Naive thymus-derived CD4-positive, alpha-beta T cell (primary cell): ENCODE data around the gene IL6ST. TPM values are rescaled to one million over a fixed set of nuclear protein-coding genes. Genes with fewer than 3 reads are reported as not detected.
"Not testable (repeated sequence)": the region's sequence is repeated elsewhere in the genome, so short reads cannot be mapped to it uniquely, and the experiment has no call there.

Experiments used
- ATAC-seq: fragments of 150-1000 bp; cut with Tn5 transposase; 2 replicates; pipeline ENCODE4 v1.10.0; 2021; ENCODE audit warnings: mild to moderate bottlenecking, moderate library complexity
- CTCF ChIA-PET: fragments of 350-600 bp; sonication (Branson Sonifier 250); formaldehyde crosslinking; loops from one replicate; lab custom pipeline; 2021; ENCODE audit warnings: antibody characterized with exemption; lab: Charles Lee
- POLR2A ChIA-PET: fragments of 350-600 bp; sonication (Branson Sonifier 250); formaldehyde crosslinking; loops from one replicate; lab custom pipeline; 2021; ENCODE audit warnings: antibody characterized with exemption, inconsistent platforms; lab: Charles Lee
- DNase-seq, 9 donors: peaks; one replicate each; pipeline versions ENCODE4 v3.0.0 to v3.0.0-alpha.2; 2020 to 2022; ENCODE audit warnings: mixed read lengths in 1 of 9
- H3K27ac ChIP-seq: one replicate; pipeline ENCODE4 v1.7.0; 2013; ENCODE audit warnings: mild to moderate bottlenecking, low read depth, low read length, moderate library complexity
- H3K27me3 ChIP-seq, 2 donors: one replicate each; pipeline ENCODE4 v1.7.0; 2013; ENCODE audit warnings: low read length in 2 of 2, mild to moderate bottlenecking in 2 of 2, moderate library complexity in 2 of 2; ENCODE audit not compliant: control insufficient read depth in 2 of 2, insufficient read depth in 2 of 2
- H3K36me3 ChIP-seq, 3 experiments: 1 replicate in 2 of 3; 2 replicates in 1 of 3; pipeline ENCODE4 v1.7.0; 2013; ENCODE audit warnings: low read length in 3 of 3, mild to moderate bottlenecking in 3 of 3, moderate library complexity in 1 of 3; ENCODE audit not compliant: insufficient read depth in 3 of 3, control insufficient read depth in 2 of 3
- H3K4me1 ChIP-seq, 2 donors: one replicate each; pipeline ENCODE4 v1.7.0; 2013; ENCODE audit warnings: low read length in 2 of 2, mild to moderate bottlenecking in 2 of 2, moderate library complexity in 1 of 2; ENCODE audit not compliant: control insufficient read depth in 2 of 2, insufficient read depth in 2 of 2
- H3K4me3 ChIP-seq: 2 replicates; pipeline ENCODE4 v1.7.0; 2013; ENCODE audit warnings: mild to moderate bottlenecking, low read length
- H3K9me3 ChIP-seq, 3 experiments: 1 replicate in 2 of 3; 2 replicates in 1 of 3; pipeline ENCODE4 v1.7.0; 2013; ENCODE audit warnings: low read length in 3 of 3; ENCODE audit not compliant: control insufficient read depth in 2 of 3
- H3K27ac Mint-ChIP-seq, 9 donors: one replicate each; pipeline ENCODE4 v1.8.0; 2020 to 2022; ENCODE audit warnings: mixed read lengths in 9 of 9, mild to moderate bottlenecking in 8 of 9, moderate library complexity in 5 of 9, inconsistent platforms in 2 of 9
- H3K27me3 Mint-ChIP-seq, 5 donors: one replicate each; pipeline ENCODE4 v1.8.0; 2021 to 2022; ENCODE audit warnings: mixed read lengths in 5 of 5, mild to moderate bottlenecking in 1 of 5
- H3K36me3 Mint-ChIP-seq, 5 donors: one replicate each; pipeline ENCODE4 v1.8.0; 2020 to 2022; ENCODE audit warnings: mixed read lengths in 5 of 5, mild to moderate bottlenecking in 3 of 5, inconsistent platforms in 1 of 5
- H3K4me1 Mint-ChIP-seq, 7 donors: one replicate each; pipeline ENCODE4 v1.8.0; 2020 to 2022; ENCODE audit warnings: mixed read lengths in 7 of 7, mild to moderate bottlenecking in 3 of 7, inconsistent platforms in 1 of 7
- H3K4me3 Mint-ChIP-seq, 10 donors: one replicate each; pipeline ENCODE4 v1.8.0; 2020 to 2022; ENCODE audit warnings: mild to moderate bottlenecking in 10 of 10, mixed read lengths in 10 of 10, moderate library complexity in 6 of 10, inconsistent platforms in 2 of 10
- H3K9me3 Mint-ChIP-seq, 11 donors: one replicate each; pipeline ENCODE4 v1.8.0; 2020 to 2022; ENCODE audit warnings: mixed read lengths in 11 of 11, mild to moderate bottlenecking in 4 of 11, inconsistent platforms in 1 of 11, moderate library complexity in 1 of 11
- intact Hi-C, 2 donors: fragments of 100-400 bp; cut with micrococcal nuclease; formaldehyde crosslinking; loops; one replicate each; pipeline ENCODE4 v1.15.1; 2023
- polyA plus RNA-seq, 2 donors: library from polyadenylated mRNA; unstranded; fragments of 300-500 nt; fragmentation: Illumina TruSeq; gene quantifications; one replicate each; pipeline ENCODE4 v1.2.3, GENCODE V29; 2021
- total RNA-seq, 6 experiments: library from RNA in 5 of 6; stranded (reverse) in 5 of 6; gene quantifications; 1 replicate in 5 of 6; 2 replicates in 1 of 6; pipeline ENCODE4 v1.2.3 and lab custom pipeline; 2021 to 2026

IL6ST gene
- 100 to 1,000 TPM; 101 to 372 (median 346) TPM for total RNA-seq
- 100 to 1,000 TPM; 130 to 148 TPM for polyA plus RNA-seq
- 921 reads per million, percentile 99 among the genes with 10 or more reads in this experiment for total RNA-seq (lab: John Stamatoyannopoulos, UW)

DNA sequence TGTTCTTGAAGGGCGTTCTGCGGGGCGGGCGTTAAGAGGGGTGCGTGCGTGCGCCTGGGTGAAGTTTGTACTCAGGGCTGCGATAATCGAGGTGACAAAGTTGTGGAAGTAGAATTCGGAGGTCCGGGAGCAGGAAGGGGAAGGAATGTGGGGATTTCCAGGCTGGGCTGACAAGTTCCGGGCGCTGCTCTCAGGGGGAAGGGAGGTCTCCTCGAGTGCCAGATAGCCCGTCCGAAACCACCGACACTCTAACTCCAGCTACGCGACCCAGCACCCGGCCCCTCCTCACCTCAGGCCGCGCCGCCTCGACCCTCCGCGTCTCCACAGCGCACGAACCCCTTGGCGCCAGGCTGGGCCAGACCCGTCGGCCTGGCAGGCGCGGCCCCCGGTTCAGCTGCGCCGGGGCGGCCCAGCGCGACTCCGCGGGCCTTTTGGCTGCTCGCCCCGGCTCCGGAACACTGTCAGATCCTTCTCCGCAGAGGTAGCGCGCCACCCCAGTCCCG is at the start of gene IL6ST:
TSS of gene IL6ST (minus strand) at position 469 of the 503 bp plus-strand sequence. CDS start 18,685 bp downstream, outside the sequence.
- Histone ChIP-seq H3K9me3 (no peaks in the 10 kb centered on the region), H3K4me1 (peaks cover 10 to 12% of the 10 kb centered on the region in 2 donors), H3K36me3 (peaks cover 0 to 8% (median 0%) of the 10 kb centered on the region in 3 experiments), H3K27me3 (no peaks in the 10 kb centered on the region), H3K4me3 (peak within 1 kb of the TSS; percentile 94), H3K27ac (peak within 1 kb of the TSS; percentile 99)
- ATAC-seq = peak; percentile 20
- DNase-seq = peak in 4 of 9 donors; percentile 58 to 66 (median 62)
- CTCF ChIA-PET = interaction anchor here (0.6 to 1.6 kb wide), 6 partner anchors 16 to 132 kb away, joined by 3 to 6 read pairs (median 3); no protein-coding TSS in a partner anchor
- peaks cover 30 to 61% (median 52%) of the 10 kb centered on the region in 7 donors for H3K4me1 Mint-ChIP-seq
- H3K4me3 Mint-ChIP-seq = peak within 1 kb of the TSS; percentile 88 to 99 (median 96)
- POLR2A ChIA-PET = interaction anchor here (0.7 to 9.0 kb wide), 42 partner anchors 8 to 206 kb away, joined by 3 to 97 read pairs (median 6); no protein-coding TSS in a partner anchor
- H3K27ac Mint-ChIP-seq = peak within 1 kb of the TSS; percentile 95 to 100 (median 98)
- peaks cover 15 to 32% (median 24%) of the 10 kb centered on the region in 5 donors for H3K36me3 Mint-ChIP-seq
- intact Hi-C loops = loop anchor here (1.0 to 5.0 kb wide), 7 partner anchors 57 to 1178 kb away; partner anchors contain the start of gene MAP3K1 (in 2 of the 2)
- peaks cover 0 to 5% (median 0%) of the 10 kb centered on the region in 11 donors for H3K9me3 Mint-ChIP-seq
- no peaks in the 10 kb centered on the region for H3K27me3 Mint-ChIP-seq

DNA sequence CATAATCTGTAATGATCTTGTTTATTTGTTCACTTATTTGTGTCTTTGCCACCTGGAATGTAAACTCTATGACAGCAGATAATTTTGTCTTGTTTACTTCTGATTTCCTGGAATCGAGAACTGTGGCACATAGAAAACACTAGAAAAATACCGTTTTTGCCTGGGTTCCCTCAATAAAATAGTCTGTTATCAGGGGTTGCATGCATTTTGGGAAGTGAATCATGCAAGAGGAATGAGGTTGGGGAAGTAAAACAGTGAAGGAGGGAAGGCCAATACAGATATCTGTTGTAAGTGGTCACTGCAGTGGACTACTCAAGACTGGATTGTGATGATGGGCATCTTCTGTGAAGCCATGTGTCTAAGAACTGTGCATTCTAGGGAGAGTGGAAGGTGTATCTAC is 45.2 kb upstream of the IL6ST start:
- H3K9me3 Mint-ChIP-seq = peaks cover 0 to 8% (median 0%) of the 10 kb centered on the region in 11 donors
- ATAC-seq = peak; percentile 36
- no peaks in the 10 kb centered on the region for H3K36me3 ChIP-seq
- peaks cover 0 to 24% (median 0%) of the 10 kb centered on the region in 5 donors for H3K27me3 Mint-ChIP-seq
- peak overlapping the region in 1 of 10 donors; percentile 22 for H3K4me3 Mint-ChIP-seq
- H3K4me1 Mint-ChIP-seq = peaks cover 19 to 55% (median 45%) of the 10 kb centered on the region in 7 donors
- H3K4me3 ChIP-seq = no peak overlapping the region
- no peaks in the 10 kb centered on the region for H3K27me3 ChIP-seq
- ChIA-PET CTCF (interaction anchor here (0.6 to 0.7 kb wide), 2 partner anchors 62 to 162 kb away, joined by 3 read pairs; no protein-coding TSS in a partner anchor), POLR2A (no interaction called here)
- intact Hi-C loops = no loop called here
- H3K36me3 Mint-ChIP-seq = peaks cover 0 to 12% (median 0%) of the 10 kb centered on the region in 5 donors
- H3K4me1 ChIP-seq = peaks cover 0 to 12% of the 10 kb centered on the region in 2 donors
- peak overlapping the region in 4 of 9 donors; percentile 22 to 33 (median 25) for H3K27ac Mint-ChIP-seq
- no peaks in the 10 kb centered on the region for H3K9me3 ChIP-seq
- H3K27ac ChIP-seq = no peak overlapping the region
- DNase-seq = no peak

DNA sequence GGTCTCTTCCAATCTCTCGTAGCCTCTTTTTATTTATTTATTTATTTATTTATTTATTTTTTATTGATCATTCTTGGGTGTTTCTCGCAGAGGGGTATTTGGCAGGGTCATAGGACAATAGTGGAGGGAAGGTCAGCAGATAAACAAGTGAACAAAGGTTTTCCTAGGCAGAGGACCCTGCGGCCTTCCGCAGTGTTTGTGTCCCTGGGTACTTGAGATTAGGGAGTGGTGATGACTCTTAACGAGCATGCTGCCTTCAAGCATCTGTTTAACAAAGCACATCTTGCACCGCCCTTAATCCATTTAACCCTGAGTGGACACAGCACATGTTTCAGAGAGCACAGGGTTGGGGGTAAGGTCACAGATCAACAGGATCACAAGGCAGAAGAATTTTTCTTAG is 43.4 kb upstream of the IL6ST start:
- H3K4me3 ChIP-seq, CTCF ChIA-PET, H3K36me3 Mint-ChIP-seq, H3K4me1 ChIP-seq, H3K27me3 ChIP-seq, ATAC-seq, H3K9me3 ChIP-seq, H3K27ac ChIP-seq, H3K9me3 Mint-ChIP-seq, H3K36me3 ChIP-seq, intact Hi-C loops, DNase-seq: not testable (repeated sequence)
- Mint-ChIP-seq H3K4me3 (peak overlapping the region in 3 of 10 donors; percentile 19 to 54 (median 49)), H3K27ac (peak overlapping the region in 2 of 9 donors; percentile 28 to 46), H3K4me1 (peaks cover 13 to 37% (median 33%) of the 10 kb centered on the region in 7 donors), H3K27me3 (peaks cover 0 to 23% (median 0%) of the 10 kb centered on the region in 5 donors)
- POLR2A ChIA-PET = interaction anchor here (0.5 to 1.5 kb wide), 4 partner anchors 15 to 246 kb away, joined by 3 to 6 read pairs (median 3); no protein-coding TSS in a partner anchor

DNA sequence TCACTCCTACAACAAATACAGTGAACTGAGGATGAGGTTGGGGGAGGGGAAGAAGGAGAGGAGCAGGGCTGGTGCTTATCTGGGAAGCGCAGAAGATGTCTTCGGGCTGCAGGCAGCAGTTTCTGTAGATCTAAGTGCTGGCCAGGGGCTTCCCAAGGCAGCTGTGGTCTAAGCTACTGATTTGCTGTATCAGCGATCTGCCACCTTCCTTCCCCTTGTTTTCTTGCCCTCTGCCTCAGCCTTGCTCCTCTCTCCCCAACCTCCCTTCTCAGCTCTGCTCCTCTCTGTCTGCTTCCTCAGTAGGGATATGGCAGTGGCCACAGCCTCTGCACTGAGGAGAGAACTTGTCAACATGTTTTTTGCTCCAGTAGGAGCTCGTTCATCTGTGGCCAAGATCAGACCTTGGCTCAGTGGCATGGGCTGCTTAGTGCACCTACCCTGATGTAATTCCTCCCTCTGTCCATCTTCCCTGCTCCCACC is 42.8 kb upstream of the IL6ST start:
- Histone ChIP-seq H3K27me3 (no peaks in the 10 kb centered on the region), H3K9me3 (no peaks in the 10 kb centered on the region), H3K27ac (no peak overlapping the region), H3K4me3 (no peak overlapping the region), H3K4me1 (peaks cover 0 to 7% of the 10 kb centered on the region in 2 donors), H3K36me3 (no peaks in the 10 kb centered on the region)
- ATAC-seq = no peak
- Mint-ChIP-seq H3K9me3 (peaks cover 0 to 8% (median 0%) of the 10 kb centered on the region in 11 donors), H3K27me3 (peaks cover 0 to 18% (median 0%) of the 10 kb centered on the region in 5 donors), H3K4me1 (peaks cover 13 to 31% (median 26%) of the 10 kb centered on the region in 7 donors), H3K4me3 (peak overlapping the region in 8 of 10 donors; percentile 19 to 64 (median 48)), H3K27ac (peak overlapping the region in 4 of 9 donors; percentile 20 to 46 (median 30)), H3K36me3 (peaks cover 0 to 7% (median 0%) of the 10 kb centered on the region in 5 donors)
- intact Hi-C loops = no loop called here
- POLR2A ChIA-PET = interaction anchor here (0.5 to 1.5 kb wide), 4 partner anchors 15 to 246 kb away, joined by 3 to 6 read pairs (median 3); no protein-coding TSS in a partner anchor
- CTCF ChIA-PET = interaction anchor here (0.5 kb wide), 1 partner anchor 60 kb away, joined by 3 read pairs; no protein-coding TSS in a partner anchor
- DNase-seq = no peak

DNA sequence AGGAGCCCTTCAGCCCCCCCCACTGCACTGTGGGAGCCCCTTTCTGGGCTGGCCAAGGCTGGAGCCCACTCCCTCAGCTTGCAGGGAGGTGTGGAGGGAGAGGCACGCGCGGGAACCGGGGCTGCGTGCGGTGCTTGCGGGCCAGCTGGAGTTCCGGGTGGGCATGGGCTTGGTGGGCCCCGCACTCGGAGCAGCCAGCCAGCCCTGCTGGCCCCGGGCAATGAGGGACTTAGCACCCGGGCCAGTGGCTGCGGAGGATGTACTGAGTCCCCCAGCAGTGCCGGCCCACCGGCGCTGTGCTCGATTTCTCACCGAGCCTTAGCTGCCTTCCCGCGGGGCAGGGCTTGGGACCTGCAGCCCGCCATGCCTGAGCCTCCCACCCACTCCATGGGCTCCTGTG is 40.6 kb upstream of the IL6ST start:
- H3K36me3 Mint-ChIP-seq, ATAC-seq, H3K4me1 ChIP-seq, POLR2A ChIA-PET, H3K27ac Mint-ChIP-seq, DNase-seq, H3K4me3 Mint-ChIP-seq, H3K4me3 ChIP-seq, H3K27ac ChIP-seq, H3K9me3 Mint-ChIP-seq, intact Hi-C loops, H3K9me3 ChIP-seq, H3K27me3 ChIP-seq, CTCF ChIA-PET, H3K36me3 ChIP-seq: not testable (repeated sequence)
- Mint-ChIP-seq H3K27me3 (peaks cover 0 to 12% (median 0%) of the 10 kb centered on the region in 5 donors), H3K4me1 (peaks cover 14 to 30% (median 19%) of the 10 kb centered on the region in 7 donors)

DNA sequence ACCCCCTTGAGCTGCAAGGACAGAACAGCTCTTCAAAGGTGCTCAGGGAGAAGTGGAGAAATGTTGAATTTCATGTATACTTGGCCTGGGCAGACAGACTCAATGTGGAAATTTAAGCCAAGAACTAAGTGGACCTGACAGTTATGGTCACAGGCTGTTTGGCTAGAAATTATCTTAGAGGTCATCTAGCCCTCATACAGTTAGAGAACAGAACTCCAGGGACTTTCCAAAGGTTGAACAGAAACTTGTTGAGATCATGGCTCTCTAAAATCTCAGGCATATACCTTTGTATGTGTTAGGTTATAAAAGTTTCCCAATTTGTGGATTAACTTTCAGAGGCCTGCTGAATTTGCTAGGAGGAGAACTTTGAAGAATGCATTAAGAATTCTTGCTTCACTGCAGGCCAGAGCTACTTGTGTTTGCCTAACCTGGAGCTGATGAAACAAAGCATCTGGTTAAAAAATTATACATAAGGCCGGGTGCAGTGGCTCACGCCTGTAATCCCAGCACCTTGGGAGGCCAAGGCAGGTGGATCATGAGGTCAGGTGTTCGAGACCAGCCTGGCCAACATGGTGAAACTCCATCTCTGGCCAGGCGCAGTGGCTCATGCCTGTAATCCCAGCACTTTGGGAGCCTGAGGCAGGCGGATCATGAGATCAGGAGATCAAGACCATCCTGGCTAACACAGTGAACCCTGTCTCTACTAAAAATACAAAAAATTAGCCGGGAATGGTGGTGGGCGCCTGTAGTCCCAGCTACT is 35.3 kb upstream of the IL6ST start:
- H3K27me3 ChIP-seq, DNase-seq, H3K4me3 Mint-ChIP-seq, ATAC-seq, H3K4me3 ChIP-seq, H3K36me3 Mint-ChIP-seq, H3K36me3 ChIP-seq, H3K9me3 Mint-ChIP-seq, H3K27ac ChIP-seq, H3K9me3 ChIP-seq, intact Hi-C loops, H3K4me1 ChIP-seq: not testable (repeated sequence)
- peaks cover 0 to 15% (median 0%) of the 10 kb centered on the region in 5 donors for H3K27me3 Mint-ChIP-seq
- H3K27ac Mint-ChIP-seq = peak overlapping the region in 1 of 9 donors; percentile 3
- ChIA-PET CTCF (interaction anchor here (0.5 to 0.8 kb wide), 2 partner anchors 30 to 48 kb away, joined by 3 to 5 read pairs; no protein-coding TSS in a partner anchor), POLR2A (interaction anchor here (0.6 to 1.4 kb wide), 2 partner anchors 9 to 222 kb away, joined by 3 to 6 read pairs; no protein-coding TSS in a partner anchor)
- H3K4me1 Mint-ChIP-seq = peaks cover 0 to 20% (median 17%) of the 10 kb centered on the region in 7 donors
